GM19467 (cell line): ENCODE measurements around the gene HPCAL1.
A peak's percentile ranks its signal among the peaks of the same experiment; 100 is the strongest.

Experiments
- ATAC-seq: cut with Tn5 transposase; IDR thresholded peaks from one replicate; pipeline ENCODE4 v1.9.1; 2021; ENCODE audit warnings: mild to moderate bottlenecking, moderate library complexity; ENCODE audit not compliant: unreplicated experiment

The HPCAL1 gene

DNA sequence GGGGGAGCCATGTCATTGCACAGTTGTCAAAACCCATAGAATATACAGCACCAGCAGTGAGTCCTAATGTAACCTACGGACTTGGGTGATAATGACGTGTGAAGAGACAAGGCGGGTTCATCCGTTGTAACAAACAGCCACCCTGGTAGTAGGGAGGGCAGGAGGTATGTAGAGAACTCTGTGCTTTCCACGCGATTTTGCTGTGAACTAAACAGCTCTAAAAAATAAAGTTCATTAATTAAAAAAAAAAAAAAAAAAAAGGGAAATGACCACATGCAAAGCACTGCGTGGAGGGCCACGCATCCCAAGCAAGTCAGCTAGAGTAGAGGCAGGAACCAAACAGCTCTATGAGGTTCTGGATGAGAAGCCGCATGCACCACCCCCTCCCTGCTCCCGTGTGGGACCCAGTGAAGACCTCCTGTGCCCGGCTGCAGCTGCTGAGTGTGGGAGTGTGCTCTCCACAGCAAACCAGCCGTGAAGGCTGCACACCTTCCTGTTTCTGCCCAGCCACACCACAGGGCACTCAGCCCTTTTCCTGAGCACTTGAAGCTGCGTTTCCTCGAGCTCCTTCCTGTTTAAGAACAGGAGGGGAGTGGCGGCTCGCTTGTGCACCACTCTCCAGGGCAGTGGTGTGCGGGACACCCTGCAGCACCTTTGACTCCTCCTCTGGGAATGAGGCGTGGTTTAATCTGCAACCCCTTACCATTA, 79.8 kb downstream of the HPCAL1 start:
- ATAC-seq, result peak; percentile 48

DNA sequence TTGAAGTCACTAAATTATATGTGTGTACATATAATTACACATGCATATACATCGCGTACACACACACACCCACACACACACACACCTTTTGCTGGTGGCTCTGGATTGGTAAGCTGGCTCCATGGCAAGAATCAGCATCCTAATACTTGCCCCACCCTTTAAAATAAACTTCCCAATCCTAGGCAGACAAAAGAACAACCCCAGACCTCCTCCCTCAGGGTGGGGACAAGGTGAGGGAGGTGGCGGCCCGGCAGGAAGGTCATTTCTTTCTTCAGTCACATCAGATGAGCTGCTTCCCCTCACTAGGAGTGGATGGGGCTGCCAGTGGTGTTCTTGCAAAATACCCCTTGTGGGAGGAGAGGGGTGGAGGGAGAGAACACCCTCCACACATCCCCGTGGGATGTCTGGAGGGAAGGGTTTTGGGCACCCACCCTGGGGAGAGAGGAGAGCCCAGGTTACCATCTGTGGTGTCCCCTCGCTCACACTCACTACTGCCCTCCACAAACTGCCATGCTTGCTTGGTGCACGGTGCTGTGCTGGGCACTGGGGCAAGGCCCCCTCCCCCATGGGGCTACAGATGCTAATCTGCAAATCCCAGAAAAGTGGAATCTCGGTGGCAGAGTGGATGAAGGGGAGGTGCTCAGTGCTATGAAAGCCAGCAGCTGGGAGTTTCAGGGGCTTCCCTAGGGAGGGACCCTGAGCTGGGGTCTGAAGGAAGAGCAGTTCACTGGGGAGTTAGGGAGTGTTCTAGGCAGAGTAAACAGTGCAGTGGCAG, 81.4 kb downstream of the HPCAL1 start:
- no peak for ATAC-seq

DNA sequence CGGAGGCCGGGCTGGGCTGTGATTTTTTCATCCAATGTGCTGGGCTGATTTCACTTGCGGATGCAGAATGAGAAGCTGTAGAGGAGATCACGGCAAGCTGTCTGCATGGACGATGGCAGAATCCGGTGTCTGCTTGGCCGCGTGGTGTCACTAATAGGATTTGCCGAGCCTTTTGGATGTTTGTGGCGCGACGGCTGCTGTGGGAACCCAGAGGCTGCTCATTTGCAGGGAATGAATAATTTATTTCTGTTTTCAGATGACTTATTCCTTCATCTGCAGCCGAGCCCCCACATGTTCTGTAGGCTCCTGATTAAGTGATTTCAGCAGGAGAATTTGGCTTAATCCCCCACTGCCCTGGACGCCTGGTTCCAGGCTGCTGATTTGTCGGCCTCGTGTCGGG, 82.8 kb downstream of the HPCAL1 start:
- no peak for ATAC-seq

DNA sequence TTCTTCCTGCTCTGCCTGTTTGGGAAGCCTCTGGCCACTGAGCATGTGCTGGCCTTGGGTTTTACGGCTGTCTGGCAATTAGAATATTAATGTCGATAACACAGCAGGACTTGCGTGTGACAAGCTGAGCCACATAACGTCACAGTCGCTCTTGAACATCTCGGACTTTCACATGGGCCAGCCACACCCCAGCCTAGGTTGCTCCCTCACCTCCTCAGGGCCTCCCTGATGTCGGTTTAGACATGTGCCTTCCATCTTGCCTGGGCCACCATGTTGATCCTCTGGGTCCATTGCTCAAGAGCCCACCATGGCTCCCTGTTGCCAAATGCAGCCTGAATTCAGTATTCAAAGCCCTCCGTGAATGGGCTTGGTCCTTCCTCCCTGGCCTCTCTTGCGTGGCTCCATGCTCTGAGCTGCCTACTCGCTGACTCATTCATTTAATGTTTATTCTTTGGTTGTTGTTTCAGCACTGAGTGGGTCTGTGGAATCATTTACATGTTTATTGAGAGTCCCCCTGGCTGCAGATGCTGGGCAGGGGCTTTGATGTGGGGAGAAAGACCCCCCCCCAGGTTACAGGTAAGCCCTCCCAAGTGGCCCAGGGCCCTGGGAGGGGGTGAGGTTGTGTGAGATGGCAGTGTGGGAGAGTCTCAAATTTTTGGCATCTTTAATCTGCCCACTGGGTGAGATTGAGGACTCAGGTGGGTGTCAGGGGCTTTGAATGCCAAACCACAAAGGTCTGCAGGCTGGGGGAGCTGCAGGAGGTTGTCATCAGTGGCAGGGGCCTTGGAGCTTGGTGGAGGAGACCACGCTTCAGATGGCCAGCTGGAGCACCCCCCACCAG, 83.4 kb downstream of the HPCAL1 start:
- no peak for ATAC-seq

DNA sequence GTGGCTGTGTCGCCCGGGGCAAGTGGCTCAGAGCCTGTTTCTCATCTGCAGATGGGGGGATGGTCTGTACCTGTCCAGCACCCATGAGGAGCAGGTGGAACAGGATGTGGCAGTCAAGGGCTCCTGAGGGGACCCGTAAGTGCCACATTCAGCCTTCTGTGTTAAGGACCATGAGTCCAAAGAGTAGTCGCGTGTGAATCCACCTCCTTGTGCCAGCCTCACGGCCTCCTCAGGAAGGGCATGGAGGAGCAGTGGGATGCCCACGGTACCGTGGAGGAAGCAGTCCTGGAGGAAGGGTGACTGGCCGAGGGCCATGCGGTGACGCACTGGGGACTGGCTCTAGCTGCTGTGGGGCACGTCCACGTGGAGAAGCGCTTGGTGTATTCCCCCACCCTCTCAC, 84.3 kb downstream of the HPCAL1 start:
- no peak for ATAC-seq

DNA sequence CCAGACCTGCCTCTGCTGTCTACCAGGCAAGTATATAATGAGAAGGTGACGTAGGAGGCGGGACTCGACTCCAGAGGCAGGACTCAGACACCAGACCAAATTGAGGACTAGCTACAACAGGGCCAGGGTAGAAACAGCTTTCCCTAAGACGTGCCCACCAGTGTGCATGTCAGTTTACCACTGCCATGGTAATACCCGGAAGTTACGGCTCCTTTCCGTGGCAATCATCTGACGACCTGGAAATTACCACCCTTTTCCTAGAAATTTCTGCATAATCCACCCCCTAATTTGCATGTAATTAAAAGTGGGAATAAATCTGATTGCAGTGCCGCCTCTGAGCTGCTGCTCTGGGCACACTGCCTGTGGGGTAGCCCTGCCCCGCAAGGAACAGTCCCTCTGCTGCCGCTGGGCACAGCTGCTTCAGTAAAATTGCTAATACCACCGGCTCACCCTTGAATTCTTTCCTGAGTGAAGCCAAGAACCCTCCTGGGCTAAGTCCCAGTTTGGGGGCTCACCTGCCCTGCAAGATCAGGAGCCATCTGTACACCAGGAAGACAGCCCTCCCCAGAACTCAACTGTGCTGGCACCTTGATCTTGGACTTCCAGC, 86.4 kb downstream of the HPCAL1 start:
- no peak for ATAC-seq

DNA sequence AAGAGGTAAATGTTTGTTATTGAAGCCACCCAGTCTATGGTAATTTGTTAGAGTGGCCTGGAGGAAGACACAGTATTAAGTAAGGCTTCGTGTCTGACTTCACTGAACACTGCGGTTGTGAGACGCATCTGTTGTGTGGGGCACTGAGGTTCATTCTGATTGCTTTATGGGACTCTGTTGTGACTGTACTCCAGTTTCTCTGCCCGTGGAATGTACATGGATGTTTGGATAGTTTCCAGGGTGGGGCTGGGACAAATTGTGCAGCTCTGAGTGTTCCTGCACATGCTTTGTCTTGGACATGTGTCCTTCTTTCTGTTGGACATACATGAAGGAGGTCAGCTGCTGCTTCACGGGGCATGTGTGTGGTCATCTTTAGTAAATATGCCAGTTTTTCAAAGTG, 86.9 kb downstream of the HPCAL1 start:
- ATAC-seq, result no peak

DNA sequence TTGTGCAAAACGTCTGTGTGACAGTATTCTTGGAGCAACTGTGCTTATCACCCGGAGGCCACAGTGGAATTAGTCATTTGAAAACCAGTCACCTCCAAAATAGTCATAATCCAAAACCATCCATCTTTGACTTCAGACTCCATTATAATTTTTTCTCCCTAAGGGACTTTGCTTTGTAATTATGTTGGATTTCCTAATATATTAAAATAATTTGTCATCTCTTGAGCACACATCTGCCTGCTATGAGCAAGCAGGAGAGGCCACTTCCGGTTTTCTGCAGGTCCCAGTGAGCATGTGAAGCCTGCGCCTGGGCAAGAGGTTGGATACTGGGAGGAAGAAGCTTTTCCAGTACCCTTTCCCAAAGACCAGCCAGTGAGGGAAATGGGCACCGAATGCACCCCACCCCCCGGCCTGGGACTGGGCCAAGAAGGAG, 87.7 kb downstream of the HPCAL1 start:
- ATAC-seq, result no peak

DNA sequence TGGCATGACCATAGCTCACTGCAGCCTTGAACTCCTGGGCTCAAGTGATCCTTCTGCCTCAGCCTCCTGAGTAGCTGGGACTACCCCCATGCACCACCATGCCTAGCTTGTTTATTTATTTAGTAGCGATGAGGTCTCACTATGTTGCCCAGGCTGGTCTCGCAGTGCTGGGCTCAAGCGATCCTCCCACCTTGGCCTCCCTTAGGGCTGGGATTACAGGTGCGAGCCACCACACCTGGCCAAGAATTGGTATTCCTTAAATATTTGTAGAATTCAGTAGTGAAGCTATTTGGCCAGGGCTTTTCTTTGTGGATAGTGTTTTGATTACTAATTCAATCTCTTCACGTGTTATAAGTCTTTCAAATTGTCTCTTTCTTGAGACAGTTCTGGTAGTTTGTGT, 89.4 kb downstream of the HPCAL1 start:
- no peak for ATAC-seq

DNA sequence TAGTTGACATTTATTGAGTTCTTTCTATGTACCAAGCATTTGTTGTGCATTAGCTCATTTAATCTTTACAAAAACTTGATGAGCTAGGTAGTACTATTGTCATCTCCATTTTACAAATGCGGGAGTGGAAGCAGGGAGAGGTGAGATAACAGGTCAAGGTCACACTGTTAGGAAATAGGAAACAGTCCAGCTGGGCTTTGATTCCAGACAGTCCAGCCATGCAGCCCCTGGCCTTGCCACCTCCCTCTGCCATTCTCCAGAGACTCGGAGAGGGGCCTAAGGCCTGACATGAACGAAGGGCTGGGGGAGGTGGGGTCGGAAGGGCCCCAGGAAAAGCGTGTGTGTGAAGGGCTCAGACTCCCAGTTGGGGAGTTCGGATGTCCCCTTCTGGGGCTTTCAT, 89.8 kb downstream of the HPCAL1 start:
- no peak for ATAC-seq

DNA sequence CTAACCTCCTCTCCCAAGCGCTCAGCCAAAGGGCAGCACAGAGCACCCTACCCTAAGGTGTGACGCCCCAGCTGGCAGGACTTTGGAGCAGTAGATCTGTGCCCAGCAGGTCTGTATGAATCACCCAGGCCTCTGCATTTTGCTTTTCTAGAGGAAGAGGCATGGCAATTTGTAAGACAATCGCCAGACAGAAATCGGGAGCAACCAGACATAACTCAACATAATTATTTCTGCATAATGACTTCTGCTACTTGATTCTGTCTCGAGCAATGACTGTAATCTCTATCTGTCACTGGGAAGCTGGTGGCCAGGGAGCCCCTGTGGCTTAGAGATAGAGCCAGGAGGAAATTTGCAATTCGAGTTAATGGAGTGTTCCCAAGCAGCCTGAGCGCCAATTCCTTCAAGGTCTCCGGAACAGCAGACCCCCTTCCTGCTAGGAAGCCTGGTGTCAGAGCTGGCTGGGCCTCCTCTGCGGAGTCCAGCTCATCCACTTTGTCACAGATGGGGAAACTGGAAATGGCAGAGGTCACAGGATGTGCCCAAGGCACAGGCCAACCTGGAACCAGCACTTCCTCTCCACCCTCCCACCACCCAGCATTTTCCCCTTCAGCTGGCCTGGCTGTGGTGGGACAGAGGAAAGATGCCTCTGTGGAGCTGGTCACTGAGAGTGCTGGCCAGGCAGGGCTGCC, 90.4 kb downstream of the HPCAL1 start:
- no peak for ATAC-seq

DNA sequence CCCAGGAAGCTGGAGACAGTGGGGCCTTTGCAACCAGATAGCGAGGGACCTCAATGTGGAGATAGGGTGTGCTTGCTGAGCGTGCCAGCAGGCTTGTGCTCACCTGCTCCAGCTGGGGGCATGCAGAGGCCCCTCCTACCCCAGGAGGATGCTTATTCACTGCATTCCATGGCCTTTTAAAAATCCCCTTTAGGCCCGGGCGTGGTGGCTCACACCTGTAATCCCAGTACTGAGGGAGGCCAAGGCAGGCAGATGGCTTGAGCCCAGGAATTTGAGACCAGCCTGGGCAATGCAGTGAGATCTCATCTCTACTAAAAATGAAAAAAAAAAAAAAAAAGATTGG, 90.9 kb downstream of the HPCAL1 start:
- no peak for ATAC-seq

DNA sequence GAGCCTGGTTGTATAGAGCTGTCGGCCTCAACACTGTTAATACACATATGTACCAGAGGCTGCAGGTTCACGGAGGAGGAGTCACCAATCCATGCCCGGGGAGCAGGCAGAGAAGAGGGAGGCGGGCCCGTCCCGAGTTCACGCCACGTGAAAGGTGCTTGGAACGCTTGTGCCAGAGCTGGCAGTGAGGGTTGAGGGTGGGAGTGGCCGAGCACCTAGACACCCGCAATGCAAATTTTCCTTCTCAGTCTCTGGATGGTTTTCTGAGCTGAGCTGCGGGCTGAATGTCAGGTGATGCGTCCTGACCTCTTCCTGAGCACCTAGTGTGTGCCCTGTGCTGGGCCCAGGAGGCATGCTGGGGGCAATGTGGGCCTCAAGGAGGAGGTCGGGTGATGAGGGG, 93.2 kb downstream of the HPCAL1 start:
- ATAC-seq, result no peak

DNA sequence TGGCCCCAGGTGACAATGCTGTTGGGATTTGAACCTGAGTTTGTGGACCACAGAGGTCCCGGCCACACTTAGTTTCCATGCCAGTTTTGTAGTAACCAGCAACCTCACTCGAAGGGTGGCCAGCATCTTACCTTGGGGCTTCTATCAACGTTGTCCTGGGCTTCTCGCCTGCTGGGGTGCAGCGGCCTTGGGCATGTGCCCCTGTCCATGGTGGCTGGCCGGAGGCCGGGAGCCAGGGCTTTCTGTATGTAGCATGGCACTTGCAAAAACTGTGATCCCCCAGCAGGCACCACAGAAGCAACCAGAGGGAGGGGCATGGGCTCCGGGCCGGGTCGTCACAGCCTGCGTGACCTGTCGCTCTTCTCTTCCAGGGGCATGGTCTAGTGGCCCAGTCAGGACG, 93.8 kb downstream of the HPCAL1 start:
- ATAC-seq, result no peak

DNA sequence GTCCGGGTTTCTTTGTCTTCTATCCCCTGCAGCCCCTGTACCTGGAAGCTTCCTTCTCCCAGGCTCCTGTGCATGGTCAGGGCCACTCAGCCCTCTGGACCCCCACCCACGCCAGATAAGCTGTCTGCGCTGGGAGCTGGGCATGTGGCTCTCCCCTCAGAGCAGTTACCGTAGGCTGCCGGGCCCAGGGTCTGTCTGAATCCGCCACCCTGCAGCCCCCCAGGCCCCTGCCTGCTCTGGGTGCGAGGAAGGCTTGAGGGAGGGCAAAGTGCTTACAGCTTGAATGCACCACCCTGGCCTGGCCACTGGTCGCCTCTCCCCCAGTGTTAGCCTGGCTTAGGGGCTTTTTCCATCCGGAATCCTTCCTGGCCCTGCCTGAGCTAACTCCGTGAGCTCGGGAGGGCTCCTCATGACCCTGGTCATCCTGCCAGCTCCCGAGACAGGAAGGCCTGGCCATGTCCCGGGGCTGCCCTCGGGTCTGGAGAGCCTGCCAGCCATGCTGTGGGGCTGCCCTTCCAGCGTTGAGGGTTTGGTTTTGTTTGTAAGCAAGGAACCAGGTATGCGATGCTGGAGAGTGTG, 94.7 kb downstream of the HPCAL1 start:
- no peak for ATAC-seq

DNA sequence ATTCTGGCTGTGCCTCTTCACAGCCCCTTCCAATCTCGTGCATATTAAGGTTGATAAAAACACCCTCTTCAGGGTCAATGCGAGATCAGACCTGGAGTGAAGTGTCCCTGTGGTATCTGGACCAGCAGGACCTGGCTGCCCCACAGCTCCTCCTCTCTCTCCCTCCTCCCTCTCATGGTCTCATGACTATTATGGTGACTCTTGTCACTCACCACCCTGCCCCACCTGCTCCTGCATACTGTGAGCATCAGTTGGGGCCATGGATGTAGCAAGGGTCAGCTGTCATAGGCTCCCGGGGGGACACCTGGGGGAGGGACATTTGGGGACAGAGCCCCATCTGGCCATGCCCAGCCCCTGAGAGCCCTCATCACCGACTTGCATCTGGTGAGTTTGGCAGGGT, 95.2 kb downstream of the HPCAL1 start:
- no peak for ATAC-seq

DNA sequence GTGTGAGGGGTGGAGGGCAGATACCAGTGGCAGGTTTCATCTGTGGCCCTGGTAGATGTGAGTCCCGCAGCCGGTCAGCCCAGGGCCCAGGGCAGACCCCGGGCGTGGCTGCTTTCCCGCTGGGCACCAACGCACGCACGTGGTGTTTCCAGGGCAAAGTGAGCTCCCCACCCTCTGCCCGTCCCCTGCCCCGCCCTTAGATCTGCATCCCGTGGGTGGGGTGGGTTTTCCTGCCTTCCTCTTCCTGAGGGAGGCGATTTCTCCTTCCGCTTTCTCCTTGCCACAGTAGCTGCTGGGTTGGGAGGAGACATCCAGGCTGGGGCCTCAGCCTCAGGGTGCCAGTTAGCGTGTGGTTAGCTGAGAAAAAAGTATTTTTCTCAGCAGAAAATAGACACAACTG, 95.8 kb downstream of the HPCAL1 start:
- ATAC-seq, result no peak

DNA sequence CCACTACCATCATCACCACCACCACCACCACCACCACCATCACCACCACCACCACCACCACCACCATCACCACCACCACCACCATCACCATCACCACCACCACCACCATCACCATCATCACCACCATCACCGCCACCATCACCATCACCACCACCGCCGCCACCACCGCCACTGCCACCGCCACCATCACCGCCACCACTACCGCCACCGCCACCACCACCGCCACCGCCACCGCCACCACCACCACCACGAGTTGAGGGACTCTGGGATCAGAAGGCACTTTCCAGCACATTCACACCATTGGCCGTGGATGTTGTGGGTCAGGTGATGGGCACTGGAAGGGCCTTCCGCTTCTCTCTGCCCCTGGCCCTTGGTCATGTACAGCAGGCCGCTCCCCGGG, 96.7 kb downstream of the HPCAL1 start:
- no peak for ATAC-seq

DNA sequence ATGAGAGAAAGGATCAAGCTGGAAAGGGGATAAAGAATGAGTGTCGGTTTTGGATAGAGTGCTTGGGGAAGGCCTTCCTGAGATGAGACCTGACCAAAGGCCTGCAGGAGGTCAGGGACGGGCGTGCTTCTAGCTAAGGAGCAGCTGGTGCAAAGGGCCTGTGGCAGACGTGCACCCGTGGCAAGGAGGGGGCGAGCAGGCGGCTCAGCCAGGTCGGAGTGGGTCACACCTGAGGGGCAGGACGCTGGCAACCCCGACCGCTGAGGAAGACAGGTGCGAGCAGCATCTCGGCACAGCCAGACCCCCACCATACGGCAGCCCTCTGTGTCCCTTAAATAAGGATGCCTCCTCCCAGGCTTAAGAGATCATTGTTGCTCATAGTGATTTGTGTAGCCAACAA, 97.3 kb downstream of the HPCAL1 start:
- no peak for ATAC-seq

DNA sequence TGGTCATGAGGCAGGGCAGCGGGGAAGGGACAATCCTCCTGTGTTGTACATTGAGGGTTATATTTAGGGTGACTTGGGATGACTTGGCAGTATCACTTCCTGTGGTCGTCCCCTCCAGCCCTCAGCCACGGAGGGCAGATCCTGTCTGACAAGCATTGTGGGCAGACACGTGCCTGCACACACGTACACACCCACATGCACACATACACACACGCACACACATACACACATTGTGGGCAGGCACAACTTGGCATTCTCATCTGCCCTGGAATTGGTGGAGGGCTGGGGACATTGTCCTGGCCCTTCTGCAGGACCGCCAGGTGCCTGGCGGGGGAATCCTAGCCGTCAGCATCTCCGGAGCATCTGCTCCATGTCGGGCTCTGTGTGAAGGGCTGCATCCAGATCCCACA, 97.9 kb downstream of the HPCAL1 start:
- ATAC-seq, result no peak
